Measurements from ENCODE around the gene RFC2.

Gene RFC2

GRCh38 chr7:74271742-74272141, 17.5 kb upstream of the RFC2 start:
- H3K4me3 ChIP-seq (IDR thresholded peaks at IDR 0.05; ENCODE audit: insufficient read depth, low read depth, low read length): no peak overlapping the region
- no peak for TF ChIP-seq CTCF (conservative IDR thresholded peaks at IDR 0.05; ENCODE audit: low read depth, low read length)
- no peaks in the 10 kb centered on the region for H3K36me3 ChIP-seq (ENCODE audit: insufficient read depth)
- no peak overlapping the region for H3K4me2 ChIP-seq
- H4K20me1 ChIP-seq (ENCODE audit: insufficient read depth): no peaks in the 10 kb centered on the region
- H2AFZ ChIP-seq (ENCODE audit: low read depth): no peak overlapping the region
- peaks cover 3% of the 10 kb centered on the region for H3K4me1 ChIP-seq (ENCODE audit: low read depth, poor library complexity, severe bottlenecking)
- peaks cover 5% of the 10 kb centered on the region; the same call in 1 of the 2 replicates for H3K27me3 ChIP-seq (ENCODE audit: insufficient read depth, low read depth)
- no peak overlapping the region for H3K9ac ChIP-seq
- no peaks in the 10 kb centered on the region for H3K79me2 ChIP-seq (ENCODE audit: insufficient read depth, low read depth)
- H3K27ac ChIP-seq: no peak overlapping the region

- Histone ChIP-seq H3K4me2 (peak overlapping the region; percentile 67), H4K20me1 (ENCODE audit: insufficient read depth) (no peaks in the 10 kb centered on the region), H3K27me3 (ENCODE audit: insufficient read depth, low read depth) (peaks cover 5% of the 10 kb centered on the region; the same call in 1 of the 2 replicates), H3K9ac (no peak overlapping the region), H3K36me3 (ENCODE audit: insufficient read depth) (no peaks in the 10 kb centered on the region), H2AFZ (ENCODE audit: low read depth) (peak overlapping the region; percentile 86; the same call in 1 of the 2 replicates), H3K79me2 (ENCODE audit: insufficient read depth, low read depth) (no peaks in the 10 kb centered on the region), H3K4me1 (ENCODE audit: low read depth, poor library complexity, severe bottlenecking) (peaks cover 3% of the 10 kb centered on the region), H3K4me3 (IDR thresholded peaks at IDR 0.05; ENCODE audit: insufficient read depth, low read depth, low read length) (no peak overlapping the region), H3K27ac (no peak overlapping the region)
- TF ChIP-seq CTCF (conservative IDR thresholded peaks at IDR 0.05; ENCODE audit: low read depth, low read length): no peak
Observed at GRCh38 chr7:74269757-74270277, 15.6 kb upstream of the RFC2 start.

DNA sequence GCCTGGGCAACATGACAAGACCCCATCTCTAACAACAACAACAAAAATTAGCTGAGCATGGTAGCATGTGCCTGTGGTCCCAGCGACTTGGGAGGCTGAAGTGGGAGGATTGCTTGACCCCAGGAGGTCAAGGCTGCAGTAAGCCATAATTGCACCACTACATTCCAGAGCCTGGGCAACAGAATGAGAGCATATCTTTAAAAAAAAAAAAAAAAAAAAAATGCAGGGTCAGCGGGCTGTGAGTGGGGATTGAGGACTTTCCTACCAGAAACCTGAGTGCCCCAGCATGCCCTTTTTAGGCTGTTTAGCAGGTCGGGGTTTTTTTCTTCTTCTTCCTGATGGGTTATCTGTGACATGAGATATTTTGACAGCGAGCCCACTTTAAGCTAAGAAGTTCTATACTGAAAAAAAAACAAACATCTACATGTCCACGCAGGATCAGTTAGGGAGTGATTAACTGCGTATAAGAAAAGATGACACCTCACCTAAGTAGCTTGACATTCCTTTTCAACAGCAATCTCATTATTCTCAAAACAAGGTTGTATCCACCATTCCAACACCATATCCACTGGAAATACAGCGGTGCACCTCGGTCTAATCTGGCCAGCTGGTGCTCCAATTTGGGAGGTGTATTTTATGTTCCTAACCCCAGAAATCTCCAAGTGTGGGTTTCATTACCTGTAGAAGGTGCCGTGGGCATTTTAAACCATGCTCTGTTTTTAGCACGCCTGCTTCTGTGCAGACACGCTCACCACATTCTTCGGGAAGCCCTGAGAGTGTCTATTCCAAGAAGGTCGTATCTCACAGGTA, 13.8 kb upstream of the RFC2 start:
- no peak overlapping the region for H3K4me2 ChIP-seq
- no peaks in the 10 kb centered on the region for H3K79me2 ChIP-seq (ENCODE audit: insufficient read depth, low read depth)
- H3K4me3 ChIP-seq (IDR thresholded peaks at IDR 0.05; ENCODE audit: insufficient read depth, low read depth, low read length): no peak overlapping the region
- no peak overlapping the region for H3K9ac ChIP-seq
- H3K27me3 ChIP-seq (ENCODE audit: insufficient read depth, low read depth): peaks cover 5% of the 10 kb centered on the region; the same call in 1 of the 2 replicates
- TF ChIP-seq CTCF (conservative IDR thresholded peaks at IDR 0.05; ENCODE audit: low read depth, low read length): no peak
- no peaks in the 10 kb centered on the region for H4K20me1 ChIP-seq (ENCODE audit: insufficient read depth)
- H3K36me3 ChIP-seq (ENCODE audit: insufficient read depth): no peaks in the 10 kb centered on the region
- H3K4me1 ChIP-seq (ENCODE audit: low read depth, poor library complexity, severe bottlenecking): peaks cover 3% of the 10 kb centered on the region
- H2AFZ ChIP-seq (ENCODE audit: low read depth): no peak overlapping the region
- no peak overlapping the region for H3K27ac ChIP-seq

DNA sequence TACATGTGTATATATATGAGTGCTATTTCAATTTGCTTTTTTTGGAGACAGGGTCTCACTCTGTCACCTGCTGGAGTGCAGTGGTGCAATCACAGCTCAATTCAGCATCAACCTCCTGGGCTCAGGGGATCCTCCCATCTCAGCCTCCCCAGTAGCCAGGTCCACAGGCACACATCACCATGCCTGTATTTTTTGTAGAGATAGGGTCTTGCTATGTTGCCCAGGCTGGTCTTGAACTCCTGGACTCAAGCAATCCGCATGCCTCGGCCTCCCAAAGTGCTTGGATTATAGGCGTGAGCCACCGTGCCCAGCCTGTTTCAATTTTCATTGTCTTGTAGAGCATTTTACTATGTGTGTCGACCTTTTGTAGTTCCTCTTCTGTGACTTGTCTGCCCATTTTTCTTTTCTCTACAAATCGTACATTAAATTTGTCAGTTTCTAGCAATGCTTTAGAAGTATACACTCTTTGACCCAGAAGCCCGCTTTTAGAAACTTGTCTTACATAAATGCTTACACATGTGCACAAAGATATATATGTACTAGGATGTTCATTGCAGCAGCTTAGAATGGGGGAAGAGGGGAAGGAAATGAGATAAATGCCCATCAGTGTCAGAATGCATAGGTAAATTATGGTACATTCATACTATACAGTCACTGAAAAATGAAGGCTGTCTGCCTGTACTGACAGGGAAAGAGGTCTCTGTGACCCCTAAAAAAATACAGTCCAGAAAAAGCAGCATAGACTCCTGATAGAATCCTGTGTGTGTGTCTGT, 12.2 kb upstream of the RFC2 start:
- TF ChIP-seq CTCF (conservative IDR thresholded peaks at IDR 0.05; ENCODE audit: low read depth, low read length): no peak
- H3K79me2 ChIP-seq (ENCODE audit: insufficient read depth, low read depth): no peaks in the 10 kb centered on the region
- H2AFZ ChIP-seq (ENCODE audit: low read depth): no peak overlapping the region
- H3K27ac ChIP-seq: no peak overlapping the region
- no peak overlapping the region for H3K4me2 ChIP-seq
- peaks cover 3% of the 10 kb centered on the region for H3K4me1 ChIP-seq (ENCODE audit: low read depth, poor library complexity, severe bottlenecking)
- H4K20me1 ChIP-seq (ENCODE audit: insufficient read depth): no peaks in the 10 kb centered on the region
- H3K36me3 ChIP-seq (ENCODE audit: insufficient read depth): no peaks in the 10 kb centered on the region
- H3K4me3 ChIP-seq (IDR thresholded peaks at IDR 0.05; ENCODE audit: insufficient read depth, low read depth, low read length): no peak overlapping the region
- peaks cover 2% of the 10 kb centered on the region; the same call in 1 of the 2 replicates for H3K27me3 ChIP-seq (ENCODE audit: insufficient read depth, low read depth)
- H3K9ac ChIP-seq: no peak overlapping the region

Data from KMS-11 (cell line).